ENCODE data around the gene EMILIN2.
"Not testable (repeated sequence)": the region's sequence is repeated elsewhere in the genome, so short reads cannot be mapped to it uniquely, and the experiment has no call there.

Gene EMILIN2

GRCh38 chr18:2846636-2847316 is at the start of gene EMILIN2:
EMILIN2 (plus strand) TSS chr18:2847006; CDS start chr18:2847189, 183 bp downstream.
- DNase-seq (ENCODE audit: low spot score), result peak; percentile 41

- DNase-seq (ENCODE audit: low spot score), result no peak
These were observed 48.9 kb upstream of the EMILIN2 start for GRCh38 chr18:2797951-2798350.

GRCh38 chr18:2799369-2799768 is 47.4 kb upstream of the EMILIN2 start:
- DNase-seq (ENCODE audit: low spot score), result no peak

GRCh38 chr18:2805970-2806943 is 40.5 kb upstream of the EMILIN2 start:
- peak; percentile 18 for DNase-seq (ENCODE audit: low spot score)

- DNase-seq (ENCODE audit: low spot score), result not testable (repeated sequence)
These were observed 38.2 kb upstream of the EMILIN2 start for GRCh38 chr18:2808640-2809039.

GRCh38 chr18:2809666-2810183 is 37.1 kb upstream of the EMILIN2 start:
- DNase-seq (ENCODE audit: low spot score), result not testable (repeated sequence)

- no peak for DNase-seq (ENCODE audit: low spot score)
These were observed 35.4 kb upstream of the EMILIN2 start for GRCh38 chr18:2811416-2811815.

GRCh38 chr18:2814928-2815327 is 31.9 kb upstream of the EMILIN2 start:
- no peak for DNase-seq (ENCODE audit: low spot score)

GRCh38 chr18:2818281-2818680 is 28.5 kb upstream of the EMILIN2 start:
- no peak for DNase-seq (ENCODE audit: low spot score)

GRCh38 chr18:2821695-2822094 is 25.1 kb upstream of the EMILIN2 start:
- DNase-seq (ENCODE audit: low spot score), result no peak

- no peak for DNase-seq (ENCODE audit: low spot score)
These were observed 24.4 kb upstream of the EMILIN2 start for GRCh38 chr18:2822213-2822921.

GRCh38 chr18:2823202-2823601 is 23.6 kb upstream of the EMILIN2 start:
- no peak for DNase-seq (ENCODE audit: low spot score)

- DNase-seq (ENCODE audit: low spot score), result no peak
These were observed 22.8 kb upstream of the EMILIN2 start for GRCh38 chr18:2823966-2824365.

- DNase-seq (ENCODE audit: low spot score), result no peak
These were observed 21.9 kb upstream of the EMILIN2 start for GRCh38 chr18:2824865-2825264.

GRCh38 chr18:2825613-2826175 is 21.1 kb upstream of the EMILIN2 start:
- no peak for DNase-seq (ENCODE audit: low spot score)

- DNase-seq (ENCODE audit: low spot score), result no peak
These were observed 20.2 kb upstream of the EMILIN2 start for GRCh38 chr18:2826581-2826980.

- DNase-seq (ENCODE audit: low spot score), result no peak
These were observed 19.7 kb upstream of the EMILIN2 start for GRCh38 chr18:2827061-2827460.

GRCh38 chr18:2836118-2836517 is 10.7 kb upstream of the EMILIN2 start:
- not testable (repeated sequence) for DNase-seq (ENCODE audit: low spot score)

- DNase-seq (ENCODE audit: low spot score), result not testable (repeated sequence)
These were observed 9.5 kb upstream of the EMILIN2 start for GRCh38 chr18:2837290-2837689.

GRCh38 chr18:2839202-2839601 is 7.6 kb upstream of the EMILIN2 start:
- DNase-seq (ENCODE audit: low spot score), result no peak

GRCh38 chr18:2840521-2840920 is 6.3 kb upstream of the EMILIN2 start:
- DNase-seq (ENCODE audit: low spot score), result no peak

- DNase-seq (ENCODE audit: low spot score), result no peak
These were observed 3.7 kb upstream of the EMILIN2 start for GRCh38 chr18:2843146-2843545.
